Subcutaneous adipose tissue (tissue), 4 donors: Measurements from ENCODE around the gene TBC1D30. TPM values are rescaled to one million over a fixed set of nuclear protein-coding genes. Genes with fewer than 3 reads are reported as not detected.

ENCODE experiments used
- total RNA-seq, 4 donors: library from RNA; depleted of rRNA; stranded (reverse); fragments of >200 nt; gene quantifications; one replicate each; pipeline ENCODE4 v1.1.0, GENCODE V29; 2016
- TF ChIP-seq, protein P1 (sequence below): fragments of 450-650 bp; IDR thresholded peaks from one replicate; pipeline ENCODE4 v1.5.1; 2016; ENCODE audit warnings: low read depth, mild to moderate bottlenecking, control low read depth, antibody characterized with exemption, moderate library complexity

Gene TBC1D30
- total RNA-seq, 4 donors from 2014 or later = 3.3 to 7.7 (median 6.6) TPM

DNA sequence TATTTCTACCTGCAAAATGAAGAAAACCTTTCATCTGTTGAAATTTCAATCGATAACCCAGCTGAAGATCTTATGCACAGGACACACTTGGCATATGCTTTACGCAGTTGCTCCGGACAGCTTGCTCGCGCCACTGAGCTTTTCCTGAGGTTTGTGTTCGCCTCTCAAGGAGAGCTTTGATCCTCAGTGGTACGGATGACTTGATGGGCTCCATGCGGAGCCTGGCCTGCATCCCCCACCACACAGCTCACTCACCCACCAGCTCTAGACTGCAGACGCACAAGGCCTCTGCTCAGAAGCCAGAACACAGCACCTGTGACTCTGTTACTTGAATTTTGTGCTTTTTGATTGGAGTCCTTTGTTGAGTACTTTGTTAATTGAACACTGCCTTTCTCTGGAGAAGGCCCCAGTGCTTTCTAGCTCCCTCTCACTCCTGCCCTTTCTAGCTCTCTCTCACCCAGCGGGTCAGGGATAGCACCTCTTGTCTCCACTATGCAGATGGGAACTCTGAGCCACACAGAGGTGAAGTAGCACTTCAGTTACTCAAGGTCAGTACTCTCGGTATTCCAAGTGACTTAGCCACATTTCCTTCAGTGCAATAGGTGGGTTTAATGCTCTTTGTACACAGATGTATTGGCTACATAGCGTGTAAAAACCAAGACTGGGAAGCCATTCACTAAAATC lies 52.1 kb downstream of the TBC1D30 start:
- TF ChIP-seq, protein P1, sequence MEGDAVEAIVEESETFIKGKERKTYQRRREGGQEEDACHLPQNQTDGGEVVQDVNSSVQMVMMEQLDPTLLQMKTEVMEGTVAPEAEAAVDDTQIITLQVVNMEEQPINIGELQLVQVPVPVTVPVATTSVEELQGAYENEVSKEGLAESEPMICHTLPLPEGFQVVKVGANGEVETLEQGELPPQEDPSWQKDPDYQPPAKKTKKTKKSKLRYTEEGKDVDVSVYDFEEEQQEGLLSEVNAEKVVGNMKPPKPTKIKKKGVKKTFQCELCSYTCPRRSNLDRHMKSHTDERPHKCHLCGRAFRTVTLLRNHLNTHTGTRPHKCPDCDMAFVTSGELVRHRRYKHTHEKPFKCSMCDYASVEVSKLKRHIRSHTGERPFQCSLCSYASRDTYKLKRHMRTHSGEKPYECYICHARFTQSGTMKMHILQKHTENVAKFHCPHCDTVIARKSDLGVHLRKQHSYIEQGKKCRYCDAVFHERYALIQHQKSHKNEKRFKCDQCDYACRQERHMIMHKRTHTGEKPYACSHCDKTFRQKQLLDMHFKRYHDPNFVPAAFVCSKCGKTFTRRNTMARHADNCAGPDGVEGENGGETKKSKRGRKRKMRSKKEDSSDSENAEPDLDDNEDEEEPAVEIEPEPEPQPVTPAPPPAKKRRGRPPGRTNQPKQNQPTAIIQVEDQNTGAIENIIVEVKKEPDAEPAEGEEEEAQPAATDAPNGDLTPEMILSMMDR = no peak

DNA sequence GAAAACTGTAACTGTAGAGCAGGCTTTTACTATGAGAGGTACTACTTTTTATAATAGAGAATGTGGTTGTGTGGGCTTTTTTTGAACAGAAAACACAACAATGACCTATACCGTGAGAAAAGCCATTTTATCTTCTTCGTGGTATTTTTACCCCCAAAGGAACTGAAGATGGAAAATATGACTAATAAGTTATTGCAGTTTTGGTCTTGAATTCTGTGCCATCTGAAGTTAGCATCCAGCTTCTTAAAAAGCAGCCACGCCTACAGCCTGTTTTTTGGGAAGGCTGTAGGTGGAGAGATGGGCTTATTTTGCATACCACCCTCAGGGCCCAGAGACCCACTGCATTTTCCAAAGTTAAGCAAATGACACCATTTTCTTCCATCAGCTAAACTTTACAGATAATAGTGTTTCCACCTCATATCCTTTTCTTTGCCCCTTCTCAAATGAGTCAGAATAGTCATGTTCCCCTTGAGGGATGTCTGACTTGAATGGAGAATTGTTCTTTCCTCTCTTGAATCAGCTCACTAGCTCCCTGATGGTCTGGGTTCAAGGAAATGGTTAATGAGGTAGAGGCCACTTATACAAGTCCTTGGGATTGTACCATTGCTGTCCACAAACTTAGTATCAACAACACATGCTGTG lies 53.0 kb downstream of the TBC1D30 start:
- TF ChIP-seq, protein P1 = no peak

DNA sequence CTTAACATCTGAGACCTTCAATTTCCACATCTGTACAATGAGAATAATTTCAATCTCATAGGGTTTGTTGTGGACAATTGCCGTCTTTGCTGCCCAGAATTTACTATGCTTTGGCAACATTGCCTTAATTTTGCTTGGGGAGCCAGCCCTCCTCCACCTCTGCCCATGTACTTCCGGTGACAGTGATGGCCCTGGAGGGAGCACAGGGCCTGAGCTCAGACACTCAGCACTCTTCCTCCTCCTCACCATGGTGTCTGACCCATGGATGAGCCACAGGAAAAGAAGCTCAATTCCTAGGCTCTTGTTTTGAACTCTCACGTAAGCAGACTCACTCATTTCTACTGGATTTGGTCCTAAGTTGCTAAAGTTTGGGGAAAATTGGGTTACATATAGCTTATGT lies 58.2 kb downstream of the TBC1D30 start:
- TF ChIP-seq, protein P1 = no peak

DNA sequence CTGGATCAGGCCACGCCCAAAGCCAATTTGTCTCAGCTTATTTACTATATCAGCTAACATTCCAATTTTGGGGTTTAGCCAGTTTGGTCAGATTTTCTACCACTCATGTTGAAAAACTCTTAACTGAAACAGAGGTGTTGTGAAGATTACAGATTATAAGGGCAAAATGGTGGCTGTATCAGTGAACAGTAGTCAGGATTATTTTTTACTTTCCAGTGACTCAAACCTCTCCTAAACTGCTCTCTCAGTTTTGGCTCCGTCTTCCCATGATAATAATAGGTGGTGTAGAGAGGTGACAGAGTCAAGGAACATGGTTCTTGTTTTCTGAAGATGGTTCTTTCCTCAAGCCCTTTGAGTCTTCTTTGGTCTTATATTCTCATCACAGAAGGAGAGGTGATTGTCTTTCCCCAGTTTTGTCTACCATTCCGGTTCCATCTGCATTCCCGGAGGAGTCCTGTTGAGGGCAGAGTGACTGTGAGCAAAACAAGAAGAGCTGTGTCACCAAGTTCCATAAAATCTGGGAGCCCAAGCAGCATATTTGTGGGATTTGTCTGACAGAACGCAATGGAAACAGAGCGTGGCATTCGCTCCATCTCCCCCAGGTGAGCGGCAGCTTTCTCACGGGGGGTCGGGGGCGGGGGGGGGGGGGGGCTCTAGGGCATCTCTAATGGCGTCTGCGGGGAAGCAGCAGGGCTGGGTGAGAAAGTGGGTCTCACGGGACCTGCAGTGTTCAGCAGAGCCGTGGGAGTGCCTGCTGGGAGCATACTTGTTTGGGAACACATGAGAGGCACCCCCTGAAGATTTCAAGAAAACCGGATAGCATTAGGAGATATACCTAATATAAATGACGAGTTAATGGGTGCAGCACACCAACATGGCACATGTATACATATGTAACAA lies 59.1 kb downstream of the TBC1D30 start:
- TF ChIP-seq, protein P1 = no peak

DNA sequence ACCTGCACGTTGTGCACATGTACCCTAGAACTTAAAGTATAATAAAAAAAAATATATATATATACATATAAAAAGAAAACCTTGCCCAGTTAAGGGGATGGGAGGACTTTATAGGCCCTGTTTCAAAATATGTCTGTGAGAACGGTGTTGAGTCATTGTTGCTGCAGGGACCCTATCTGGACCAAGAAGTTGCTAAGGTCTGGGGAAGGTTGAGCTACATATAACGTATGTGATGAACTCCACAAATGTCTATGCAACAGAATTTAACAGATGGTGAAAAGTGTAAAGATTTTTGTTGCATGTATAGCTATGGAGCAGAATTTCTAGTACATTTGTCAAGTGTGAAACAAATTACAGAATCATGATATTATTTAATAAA lies 59.7 kb downstream of the TBC1D30 start:
- TF ChIP-seq, protein P1 = no peak

DNA sequence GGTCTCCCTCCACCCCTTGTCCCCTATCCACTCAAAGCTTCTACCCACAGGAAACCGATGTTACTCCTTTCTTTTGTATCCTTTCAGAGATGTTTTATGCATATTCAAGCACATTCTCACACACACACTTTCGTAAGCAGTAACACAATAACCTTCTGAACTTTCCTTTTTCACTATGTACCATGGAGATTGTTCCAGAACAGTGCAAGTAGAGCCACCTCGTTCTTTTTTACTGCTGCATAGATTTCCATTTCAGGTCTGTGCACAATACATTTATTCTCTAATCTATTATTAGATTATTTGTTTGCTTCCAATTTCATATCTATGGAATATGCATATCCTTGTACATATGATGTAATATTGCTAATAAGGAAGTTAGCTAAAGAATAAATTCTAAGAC lies 60.3 kb downstream of the TBC1D30 start:
- TF ChIP-seq, protein P1 = no peak
